ENCODE results near the gene PSME3.

Gene PSME3

DNA sequence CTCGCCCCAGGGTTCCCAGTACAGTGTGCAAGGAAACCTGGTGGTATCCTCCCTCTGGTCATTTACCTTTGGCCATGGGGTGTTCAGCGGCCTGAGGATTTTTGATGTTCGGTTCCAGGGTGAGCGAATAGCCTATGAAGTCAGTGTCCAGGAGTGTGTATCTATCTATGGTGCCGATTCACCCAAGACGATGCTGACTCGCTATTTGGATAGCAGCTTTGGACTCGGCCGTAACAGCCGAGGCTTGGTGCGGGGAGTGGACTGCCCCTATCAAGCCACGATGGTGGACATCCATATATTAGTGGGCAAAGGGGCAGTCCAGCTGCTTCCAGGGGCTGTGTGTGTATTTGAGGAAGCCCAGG is 12.3 kb downstream of the PSME3 start:
- TF ChIP-seq, protein P1, sequence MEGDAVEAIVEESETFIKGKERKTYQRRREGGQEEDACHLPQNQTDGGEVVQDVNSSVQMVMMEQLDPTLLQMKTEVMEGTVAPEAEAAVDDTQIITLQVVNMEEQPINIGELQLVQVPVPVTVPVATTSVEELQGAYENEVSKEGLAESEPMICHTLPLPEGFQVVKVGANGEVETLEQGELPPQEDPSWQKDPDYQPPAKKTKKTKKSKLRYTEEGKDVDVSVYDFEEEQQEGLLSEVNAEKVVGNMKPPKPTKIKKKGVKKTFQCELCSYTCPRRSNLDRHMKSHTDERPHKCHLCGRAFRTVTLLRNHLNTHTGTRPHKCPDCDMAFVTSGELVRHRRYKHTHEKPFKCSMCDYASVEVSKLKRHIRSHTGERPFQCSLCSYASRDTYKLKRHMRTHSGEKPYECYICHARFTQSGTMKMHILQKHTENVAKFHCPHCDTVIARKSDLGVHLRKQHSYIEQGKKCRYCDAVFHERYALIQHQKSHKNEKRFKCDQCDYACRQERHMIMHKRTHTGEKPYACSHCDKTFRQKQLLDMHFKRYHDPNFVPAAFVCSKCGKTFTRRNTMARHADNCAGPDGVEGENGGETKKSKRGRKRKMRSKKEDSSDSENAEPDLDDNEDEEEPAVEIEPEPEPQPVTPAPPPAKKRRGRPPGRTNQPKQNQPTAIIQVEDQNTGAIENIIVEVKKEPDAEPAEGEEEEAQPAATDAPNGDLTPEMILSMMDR (IDR thresholded peaks at IDR 0.05; ENCODE audit: insufficient read depth, low read depth, low read length, missing control alignments): no peak
- H3K4me3 ChIP-seq (ENCODE audit: low read length): no peak overlapping the region
- DNase-seq (ENCODE audit: low read depth): no peak

DNA sequence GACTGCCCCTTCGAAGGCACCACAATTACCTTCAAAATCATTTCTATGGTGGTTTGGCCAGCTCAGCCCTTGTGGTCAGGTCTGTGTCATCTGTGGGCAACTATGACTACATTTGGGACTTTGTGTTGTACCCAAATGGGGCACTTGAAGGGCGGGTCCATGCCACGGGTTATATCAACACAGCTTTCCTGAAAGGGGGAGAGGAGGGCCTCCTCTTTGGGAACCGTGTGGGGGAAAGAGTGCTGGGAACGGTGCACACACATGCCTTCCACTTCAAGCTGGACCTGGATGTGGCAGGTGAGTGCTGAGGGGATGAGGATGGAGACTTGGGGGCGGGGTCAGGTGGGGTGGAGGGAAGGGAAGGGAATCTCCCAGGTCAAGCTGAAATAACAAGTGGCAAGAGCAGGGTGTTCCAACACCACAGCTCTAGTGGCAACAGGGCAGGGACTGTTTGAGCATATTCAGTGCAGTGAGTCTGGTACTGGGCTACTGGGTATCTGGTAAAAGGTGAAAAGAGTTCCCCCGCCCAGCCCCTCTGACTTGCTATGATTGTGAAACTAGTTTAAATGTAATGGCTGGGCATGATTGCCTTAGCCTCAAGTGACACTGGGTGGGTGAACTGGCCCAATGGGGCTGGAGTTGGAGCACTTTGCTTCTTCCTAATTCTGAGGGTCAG is 12.9 kb downstream of the PSME3 start:
- H3K4me3 ChIP-seq (ENCODE audit: low read length): no peak overlapping the region
- TF ChIP-seq, protein P1 (IDR thresholded peaks at IDR 0.05; ENCODE audit: insufficient read depth, low read depth, low read length, missing control alignments): no peak
- DNase-seq (ENCODE audit: low read depth): no peak

DNA sequence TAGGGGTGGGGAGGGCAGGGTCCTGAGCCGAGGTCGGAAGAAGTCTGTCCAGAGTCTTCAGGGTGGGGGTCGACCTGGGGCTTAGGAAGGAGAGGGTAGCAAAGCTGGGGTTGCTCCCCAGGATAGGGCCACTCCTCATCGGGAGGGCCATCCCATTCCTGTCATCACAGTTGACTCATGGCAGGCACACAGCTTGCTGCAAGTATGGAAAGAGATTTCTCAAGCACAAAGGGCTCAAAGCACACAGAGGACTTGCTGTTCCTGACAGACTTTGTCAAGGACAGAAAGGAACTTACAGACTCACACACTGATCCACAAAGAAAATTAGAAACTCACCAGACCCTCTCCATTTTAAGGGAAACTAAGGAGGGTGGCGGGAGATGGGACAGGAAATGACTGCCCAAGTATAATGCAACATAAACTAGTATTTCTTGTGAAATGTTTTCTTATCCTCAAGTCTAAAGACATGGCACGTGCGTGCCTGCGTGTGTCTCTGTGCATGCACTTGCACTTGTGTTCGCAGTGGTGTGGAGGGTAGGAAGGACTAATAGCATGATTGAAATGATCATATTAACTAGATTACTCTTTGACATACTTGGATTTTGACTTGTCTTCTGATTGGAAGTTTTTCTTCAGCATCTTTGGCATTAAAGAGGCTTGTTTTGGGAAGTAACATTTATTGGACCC is 13.5 kb downstream of the PSME3 start:
- no peak overlapping the region for H3K4me3 ChIP-seq (ENCODE audit: low read length)
- peak; percentile 78 for DNase-seq (ENCODE audit: low read depth)
- TF ChIP-seq, protein P1 (IDR thresholded peaks at IDR 0.05; ENCODE audit: insufficient read depth, low read depth, low read length, missing control alignments): no peak

DNA sequence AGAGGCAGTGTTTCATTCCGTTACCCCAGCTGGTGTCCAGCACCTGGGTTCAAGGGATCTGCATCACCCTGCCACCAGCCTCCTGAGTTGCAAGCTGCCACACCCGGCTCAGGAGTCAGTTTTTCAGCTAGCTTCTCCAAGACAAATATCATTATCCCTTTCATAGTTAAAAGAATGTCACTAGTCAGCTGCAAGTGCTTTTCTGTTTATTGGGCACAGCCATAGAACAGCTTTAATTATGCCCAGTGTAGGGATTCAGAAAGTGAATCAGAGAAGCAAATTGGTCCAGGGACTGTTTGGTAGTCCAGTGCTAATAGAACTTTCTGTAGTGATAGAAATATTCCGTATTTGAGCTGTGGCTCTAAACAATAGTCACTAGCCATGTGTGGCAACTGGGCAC is 14.9 kb downstream of the PSME3 start:
- H3K4me3 ChIP-seq (ENCODE audit: low read length): no peak overlapping the region
- DNase-seq (ENCODE audit: low read depth): no peak
- TF ChIP-seq, protein P1 (IDR thresholded peaks at IDR 0.05; ENCODE audit: insufficient read depth, low read depth, low read length, missing control alignments): no peak

DNA sequence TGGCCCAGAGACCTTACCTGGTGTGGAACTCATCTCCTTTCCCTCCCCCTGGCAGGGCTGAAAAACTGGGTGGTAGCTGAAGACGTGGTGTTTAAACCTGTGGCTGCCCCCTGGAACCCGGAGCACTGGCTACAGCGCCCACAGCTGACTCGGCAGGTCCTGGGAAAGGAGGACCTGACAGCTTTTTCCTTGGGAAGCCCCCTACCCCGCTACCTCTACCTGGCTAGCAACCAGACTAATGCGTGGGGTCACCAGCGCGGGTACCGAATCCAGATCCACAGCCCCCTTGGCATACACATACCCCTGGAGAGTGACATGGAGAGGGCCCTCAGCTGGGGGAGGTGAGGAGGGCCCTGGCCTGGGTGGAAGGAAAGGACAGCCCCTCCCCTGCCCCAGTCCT is 15.8 kb downstream of the PSME3 start:
- no peak for DNase-seq (ENCODE audit: low read depth)
- H3K4me3 ChIP-seq (ENCODE audit: low read length): no peak overlapping the region
- TF ChIP-seq, protein P1 (IDR thresholded peaks at IDR 0.05; ENCODE audit: insufficient read depth, low read depth, low read length, missing control alignments): no peak

DNA sequence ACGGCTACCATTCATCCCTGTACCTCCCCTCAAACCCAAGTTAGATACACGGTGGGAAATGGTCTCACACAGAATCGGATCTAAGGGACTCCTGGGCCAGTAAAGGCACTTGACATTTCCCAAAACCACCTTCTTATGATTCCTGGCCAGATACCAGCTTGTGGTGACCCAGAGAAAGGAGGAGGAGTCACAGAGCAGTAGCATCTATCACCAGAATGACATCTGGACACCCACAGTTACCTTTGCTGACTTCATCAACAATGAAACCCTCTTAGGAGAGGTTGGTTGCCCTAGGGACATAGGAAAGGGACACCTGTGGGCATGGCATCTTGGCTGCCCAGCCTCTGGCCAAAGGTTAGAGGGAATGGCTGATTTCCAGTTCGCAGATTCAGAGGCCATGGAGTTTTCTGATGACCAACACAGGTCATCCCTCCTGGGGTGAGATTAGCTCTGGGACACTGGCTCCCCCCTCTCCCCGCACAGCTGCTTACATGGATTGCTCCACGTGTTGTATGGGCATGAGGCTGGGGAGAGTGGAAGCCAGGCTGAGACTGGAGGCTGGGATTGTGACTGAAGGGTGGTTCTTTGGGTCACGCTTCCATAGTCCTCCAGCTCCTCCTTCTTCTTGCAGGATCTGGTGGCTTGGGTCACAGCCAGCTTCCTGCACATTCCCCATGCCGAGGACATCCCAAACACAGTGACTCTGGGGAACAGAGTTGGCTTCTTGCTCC is 16.4 kb downstream of the PSME3 start:
- TF ChIP-seq, protein P1 (IDR thresholded peaks at IDR 0.05; ENCODE audit: insufficient read depth, low read depth, low read length, missing control alignments): no peak
- no peak overlapping the region for H3K4me3 ChIP-seq (ENCODE audit: low read length)
- DNase-seq (ENCODE audit: low read depth): no peak
